SK-N-SH treated with all-trans-retinoic acid at 6 μM for 48 hours (cell line): ENCODE measurements around the gene B9D1.

Experiments
- ATAC-seq: fragments of 200-7000 bp; cut with Tn5 transposase; 3 replicates; pipeline ENCODE4 v1.9.1; 2020; ENCODE audit warnings: mild to moderate bottlenecking, moderate library complexity
- ARNTL ChIP-seq: fragments of 450-650 bp; formaldehyde crosslinking; IDR thresholded peaks from 2 replicates; pipeline ENCODE4 v1.5.0; 2020; ENCODE audit warnings: low read depth, mild to moderate bottlenecking, moderate library complexity, borderline replicate concordance
- ESRRG ChIP-seq: fragments of 250-450 bp; sonication (Bioruptor Pico); IDR thresholded peaks from 2 replicates; pipeline ENCODE4 v1.6.1; 2021; ENCODE audit warnings: mild to moderate bottlenecking
- GLIS3 ChIP-seq: fragments of 250-450 bp; sonication (Bioruptor Pico); IDR thresholded peaks from 2 replicates; pipeline ENCODE4 v1.5.0; 2020; ENCODE audit warnings: mild to moderate bottlenecking, moderate library complexity
- ISL1 ChIP-seq: fragments of 250-450 bp; sonication (Bioruptor Pico); IDR thresholded peaks from 2 replicates; pipeline ENCODE4 v2.1.2; 2022; ENCODE audit warnings: mild to moderate bottlenecking, moderate library complexity
- OSR1 ChIP-seq: fragments of 250-450 bp; sonication (Bioruptor Pico); IDR thresholded peaks from 2 replicates; pipeline ENCODE4 v1.8.0; 2022; ENCODE audit warnings: moderate library complexity, mild to moderate bottlenecking, inconsistent platforms
- PPARA ChIP-seq: fragments of 250-450 bp; sonication (Bioruptor Pico); IDR thresholded peaks from 2 replicates; pipeline ENCODE4 v1.5.0; 2020; ENCODE audit warnings: mild to moderate bottlenecking, borderline replicate concordance
- SNAI2 ChIP-seq: fragments of 250-450 bp; sonication (Bioruptor Pico); IDR thresholded peaks from 2 replicates; pipeline ENCODE4 v1.5.0; 2020; ENCODE audit warnings: mild to moderate bottlenecking, moderate library complexity
- TCF4 ChIP-seq: fragments of 250-450 bp; sonication (Bioruptor Pico); IDR thresholded peaks from 2 replicates; pipeline ENCODE4 v1.8.0; 2021; ENCODE audit warnings: mild to moderate bottlenecking, moderate library complexity, borderline replicate concordance
- ZC3H10 ChIP-seq: fragments of 250-450 bp; sonication (Bioruptor Pico); IDR thresholded peaks from 2 replicates; pipeline ENCODE4 v1.5.1; 2021; ENCODE audit warnings: mild to moderate bottlenecking, moderate library complexity
- ZFP3 ChIP-seq: fragments of 250-450 bp; sonication (Bioruptor Pico); IDR thresholded peaks from 2 replicates; pipeline ENCODE4 v1.5.0; 2020; ENCODE audit warnings: mild to moderate bottlenecking, moderate library complexity
- ZFP30 ChIP-seq: fragments of 450-650 bp; formaldehyde crosslinking; IDR thresholded peaks from 2 replicates; pipeline ENCODE4 v1.5.0; 2022; ENCODE audit warnings: mild to moderate bottlenecking, moderate library complexity
- ZNF565 ChIP-seq: fragments of 450-650 bp; formaldehyde crosslinking; conservative IDR thresholded peaks from 2 replicates; pipeline ENCODE4 v1.5.0; 2020; ENCODE audit warnings: low read depth, mild to moderate bottlenecking, moderate library complexity
- TF ChIP-seq, protein P1 (sequence below): fragments of 250-450 bp; sonication (Bioruptor Pico); IDR thresholded peaks from 2 replicates; pipeline ENCODE4 v1.5.1; 2021; ENCODE audit warnings: mild to moderate bottlenecking, moderate library complexity
- TF ChIP-seq, protein P2 (sequence below): fragments of 250-450 bp; sonication (Bioruptor Pico); IDR thresholded peaks from 2 replicates; pipeline ENCODE4 v1.5.0; 2020; ENCODE audit warnings: mild to moderate bottlenecking, moderate library complexity
- TF ChIP-seq, protein P3 (sequence below): fragments of 250-450 bp; sonication (Bioruptor Pico); IDR thresholded peaks from 2 replicates; pipeline ENCODE4 v1.8.0; 2020; ENCODE audit warnings: mild to moderate bottlenecking, moderate library complexity, borderline replicate concordance
- TF ChIP-seq, protein P4 (sequence below): fragments of 250-450 bp; sonication (Bioruptor Pico); IDR thresholded peaks from 2 replicates; pipeline ENCODE4 v1.5.1; 2020; ENCODE audit warnings: low read depth, mild to moderate bottlenecking, moderate library complexity

B9D1 gene

DNA sequence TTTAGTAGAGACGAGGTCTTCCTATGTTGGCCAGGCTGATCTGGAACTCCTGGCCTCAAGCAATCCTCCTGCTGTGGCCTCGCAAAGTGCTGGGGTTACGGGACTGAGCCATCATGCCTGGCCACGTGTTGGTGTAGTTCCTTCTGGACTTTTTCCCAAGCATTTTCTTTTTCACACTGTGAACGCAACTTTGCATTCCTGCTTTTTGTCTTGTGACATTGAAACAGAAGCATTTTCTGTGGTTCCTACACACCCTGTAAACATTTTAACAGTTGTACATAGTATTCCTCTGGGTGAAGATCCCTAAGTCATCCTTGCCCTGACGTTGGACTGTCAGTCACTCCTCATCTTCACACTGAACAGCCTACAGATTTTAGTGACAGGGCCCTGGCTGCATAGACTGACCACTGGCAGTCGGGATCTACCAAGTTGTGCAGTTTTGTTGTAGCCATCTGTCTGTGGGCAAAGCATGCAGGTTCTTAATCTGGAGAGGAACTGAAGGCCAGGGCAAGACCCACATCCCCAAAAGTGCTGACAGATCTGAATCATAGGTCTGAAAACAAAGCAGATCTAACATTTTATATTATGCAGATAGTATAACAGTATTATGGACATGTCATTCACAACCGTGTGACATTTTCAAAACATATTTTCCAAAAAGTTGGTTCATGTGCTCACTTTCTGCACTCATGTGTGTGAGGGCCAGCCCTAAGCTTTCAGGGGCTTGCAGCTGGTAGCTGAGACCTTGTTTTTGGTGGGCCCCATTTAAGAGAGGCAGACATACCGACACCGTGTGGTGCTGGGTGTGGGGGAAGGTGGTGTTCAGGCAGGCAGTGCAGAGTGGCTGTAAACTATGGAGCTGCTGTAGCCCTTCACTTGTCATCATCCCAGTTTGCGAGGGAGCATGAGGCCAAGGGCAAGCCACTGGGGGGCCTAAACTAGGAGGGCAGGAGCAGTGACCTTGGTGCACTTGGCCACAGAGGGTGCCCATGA lies 65.4 kb downstream of the B9D1 start:
- ATAC-seq: no peak

DNA sequence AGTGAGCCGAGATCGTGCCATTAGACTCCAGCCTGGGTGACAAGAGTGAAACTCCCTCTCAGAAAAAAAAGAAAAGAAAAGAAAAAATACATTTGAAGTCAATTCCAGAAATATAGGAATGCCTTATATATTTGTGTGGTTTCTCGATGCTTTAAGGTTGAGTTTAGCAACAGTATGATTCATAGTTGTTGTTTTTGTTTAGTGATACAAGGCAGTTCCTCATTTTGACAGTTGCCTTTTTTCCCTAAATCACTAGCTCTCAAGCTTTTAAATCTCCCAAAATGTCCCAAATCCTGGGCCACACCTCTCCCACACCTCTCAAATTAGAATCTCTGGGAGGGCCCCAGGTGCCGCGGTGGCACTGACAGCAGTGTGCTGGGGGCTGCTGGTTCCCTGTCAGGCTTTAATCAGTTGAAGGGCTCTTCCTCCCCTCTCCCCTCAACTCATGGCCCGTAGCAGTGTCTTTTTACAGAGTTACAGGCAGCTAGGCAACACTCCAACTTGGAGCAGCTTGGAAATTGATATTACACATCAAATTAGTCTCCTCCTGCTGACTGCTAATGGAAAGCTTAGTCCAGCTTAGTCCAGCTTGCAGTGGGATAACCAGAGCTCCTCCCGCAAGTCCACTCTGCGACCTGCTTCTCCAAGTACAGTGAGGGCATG lies 66.9 kb downstream of the B9D1 start:
- no peak; the same call in 2 of the 3 replicates for ATAC-seq

More for the DNA sequence above, 65.4 kb downstream of the B9D1 start:
- TF ChIP-seq, protein P1, sequence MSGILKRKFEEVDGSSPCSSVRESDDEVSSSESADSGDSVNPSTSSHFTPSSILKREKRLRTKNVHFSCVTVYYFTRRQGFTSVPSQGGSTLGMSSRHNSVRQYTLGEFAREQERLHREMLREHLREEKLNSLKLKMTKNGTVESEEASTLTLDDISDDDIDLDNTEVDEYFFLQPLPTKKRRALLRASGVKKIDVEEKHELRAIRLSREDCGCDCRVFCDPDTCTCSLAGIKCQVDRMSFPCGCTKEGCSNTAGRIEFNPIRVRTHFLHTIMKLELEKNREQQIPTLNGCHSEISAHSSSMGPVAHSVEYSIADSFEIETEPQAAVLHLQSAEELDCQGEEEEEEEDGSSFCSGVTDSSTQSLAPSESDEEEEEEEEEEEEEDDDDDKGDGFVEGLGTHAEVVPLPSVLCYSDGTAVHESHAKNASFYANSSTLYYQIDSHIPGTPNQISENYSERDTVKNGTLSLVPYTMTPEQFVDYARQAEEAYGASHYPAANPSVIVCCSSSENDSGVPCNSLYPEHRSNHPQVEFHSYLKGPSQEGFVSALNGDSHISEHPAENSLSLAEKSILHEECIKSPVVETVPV (CRISPR knock-in tag): no peak
- TF ChIP-seq ESRRG (no peak), PPARA (no peak), ISL1 (CRISPR knock-in tag) (no peak), ZFP3 (CRISPR knock-in tag) (no peak), SNAI2 (no peak)
- TF ChIP-seq, protein P2, sequence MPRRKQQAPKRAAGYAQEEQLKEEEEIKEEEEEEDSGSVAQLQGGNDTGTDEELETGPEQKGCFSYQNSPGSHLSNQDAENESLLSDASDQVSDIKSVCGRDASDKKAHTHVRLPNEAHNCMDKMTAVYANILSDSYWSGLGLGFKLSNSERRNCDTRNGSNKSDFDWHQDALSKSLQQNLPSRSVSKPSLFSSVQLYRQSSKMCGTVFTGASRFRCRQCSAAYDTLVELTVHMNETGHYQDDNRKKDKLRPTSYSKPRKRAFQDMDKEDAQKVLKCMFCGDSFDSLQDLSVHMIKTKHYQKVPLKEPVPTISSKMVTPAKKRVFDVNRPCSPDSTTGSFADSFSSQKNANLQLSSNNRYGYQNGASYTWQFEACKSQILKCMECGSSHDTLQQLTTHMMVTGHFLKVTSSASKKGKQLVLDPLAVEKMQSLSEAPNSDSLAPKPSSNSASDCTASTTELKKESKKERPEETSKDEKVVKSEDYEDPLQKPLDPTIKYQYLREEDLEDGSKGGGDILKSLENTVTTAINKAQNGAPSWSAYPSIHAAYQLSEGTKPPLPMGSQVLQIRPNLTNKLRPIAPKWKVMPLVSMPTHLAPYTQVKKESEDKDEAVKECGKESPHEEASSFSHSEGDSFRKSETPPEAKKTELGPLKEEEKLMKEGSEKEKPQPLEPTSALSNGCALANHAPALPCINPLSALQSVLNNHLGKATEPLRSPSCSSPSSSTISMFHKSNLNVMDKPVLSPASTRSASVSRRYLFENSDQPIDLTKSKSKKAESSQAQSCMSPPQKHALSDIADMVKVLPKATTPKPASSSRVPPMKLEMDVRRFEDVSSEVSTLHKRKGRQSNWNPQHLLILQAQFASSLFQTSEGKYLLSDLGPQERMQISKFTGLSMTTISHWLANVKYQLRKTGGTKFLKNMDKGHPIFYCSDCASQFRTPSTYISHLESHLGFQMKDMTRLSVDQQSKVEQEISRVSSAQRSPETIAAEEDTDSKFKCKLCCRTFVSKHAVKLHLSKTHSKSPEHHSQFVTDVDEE: no peak
- TF ChIP-seq, all 23 proteins: peak for 0

DNA sequence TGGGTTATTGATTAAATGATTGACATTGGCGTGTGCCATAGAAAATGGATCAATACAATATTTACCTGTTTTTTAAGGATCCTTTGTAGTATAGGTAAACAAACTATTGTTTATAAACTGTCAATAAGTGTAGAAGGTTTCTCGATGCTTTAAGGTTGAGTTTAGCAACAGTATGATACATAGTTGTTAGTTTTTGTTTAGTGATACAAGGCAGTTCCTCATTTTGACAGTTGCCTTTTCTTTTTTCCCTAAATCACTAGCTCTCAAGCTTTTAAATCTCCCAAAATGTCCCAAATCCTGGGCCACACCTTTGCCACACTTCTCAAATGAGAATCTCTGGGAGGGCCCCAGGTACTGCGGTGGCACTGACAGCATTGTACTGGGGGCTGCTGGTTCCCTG lies 68.1 kb downstream of the B9D1 start:
- ATAC-seq: no peak
- TF ChIP-seq, protein P3, sequence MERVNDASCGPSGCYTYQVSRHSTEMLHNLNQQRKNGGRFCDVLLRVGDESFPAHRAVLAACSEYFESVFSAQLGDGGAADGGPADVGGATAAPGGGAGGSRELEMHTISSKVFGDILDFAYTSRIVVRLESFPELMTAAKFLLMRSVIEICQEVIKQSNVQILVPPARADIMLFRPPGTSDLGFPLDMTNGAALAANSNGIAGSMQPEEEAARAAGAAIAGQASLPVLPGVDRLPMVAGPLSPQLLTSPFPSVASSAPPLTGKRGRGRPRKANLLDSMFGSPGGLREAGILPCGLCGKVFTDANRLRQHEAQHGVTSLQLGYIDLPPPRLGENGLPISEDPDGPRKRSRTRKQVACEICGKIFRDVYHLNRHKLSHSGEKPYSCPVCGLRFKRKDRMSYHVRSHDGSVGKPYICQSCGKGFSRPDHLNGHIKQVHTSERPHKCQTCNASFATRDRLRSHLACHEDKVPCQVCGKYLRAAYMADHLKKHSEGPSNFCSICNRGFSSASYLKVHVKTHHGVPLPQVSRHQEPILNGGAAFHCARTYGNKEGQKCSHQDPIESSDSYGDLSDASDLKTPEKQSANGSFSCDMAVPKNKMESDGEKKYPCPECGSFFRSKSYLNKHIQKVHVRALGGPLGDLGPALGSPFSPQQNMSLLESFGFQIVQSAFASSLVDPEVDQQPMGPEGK: no peak
- TF ChIP-seq ZC3H10 (CRISPR knock-in tag) (no peak), TCF4 (CRISPR knock-in tag) (no peak), OSR1 (no peak), ZNF565 (CRISPR knock-in tag) (no peak), ESRRG (no peak), ZFP30 (no peak), GLIS3 (CRISPR knock-in tag) (no peak), ZFP3 (CRISPR knock-in tag) (no peak)
- TF ChIP-seq, protein P2: no peak

More for the DNA sequence above, 66.9 kb downstream of the B9D1 start:
- TF ChIP-seq, protein P2: no peak
- TF ChIP-seq ARNTL (CRISPR knock-in tag) (no peak), TCF4 (CRISPR knock-in tag) (no peak), ZFP3 (CRISPR knock-in tag) (no peak), OSR1 (no peak)
- TF ChIP-seq, protein P4, sequence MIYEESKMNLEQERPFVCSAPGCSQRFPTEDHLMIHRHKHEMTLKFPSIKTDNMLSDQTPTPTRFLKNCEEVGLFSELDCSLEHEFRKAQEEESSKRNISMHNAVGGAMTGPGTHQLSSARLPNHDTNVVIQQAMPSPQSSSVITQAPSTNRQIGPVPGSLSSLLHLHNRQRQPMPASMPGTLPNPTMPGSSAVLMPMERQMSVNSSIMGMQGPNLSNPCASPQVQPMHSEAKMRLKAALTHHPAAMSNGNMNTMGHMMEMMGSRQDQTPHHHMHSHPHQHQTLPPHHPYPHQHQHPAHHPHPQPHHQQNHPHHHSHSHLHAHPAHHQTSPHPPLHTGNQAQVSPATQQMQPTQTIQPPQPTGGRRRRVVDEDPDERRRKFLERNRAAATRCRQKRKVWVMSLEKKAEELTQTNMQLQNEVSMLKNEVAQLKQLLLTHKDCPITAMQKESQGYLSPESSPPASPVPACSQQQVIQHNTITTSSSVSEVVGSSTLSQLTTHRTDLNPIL (CRISPR knock-in tag): no peak
